Dendritic cell treated with granulocyte-macrophage colony-stimulating factor and Interleukin-4, amounts not matched to agents 40 ng/mL and 50 ng/mL, for 4 days (primary cell): ENCODE results near the gene HCN1.

ENCODE experiments used
- H3K27ac Mint-ChIP-seq: one replicate; pipeline ENCODE4 v1.8.0; 2022; ENCODE audit warnings: mild to moderate bottlenecking, mixed read lengths
- H3K27me3 Mint-ChIP-seq: one replicate; pipeline ENCODE4 v1.8.0; 2022; ENCODE audit warnings: mild to moderate bottlenecking, mixed read lengths
- H3K36me3 Mint-ChIP-seq: one replicate; pipeline ENCODE4 v1.8.0; 2022; ENCODE audit warnings: low read depth, mixed read lengths
- H3K4me1 Mint-ChIP-seq: one replicate; pipeline ENCODE4 v1.8.0; 2022; ENCODE audit warnings: low read depth, mixed read lengths
- H3K4me3 Mint-ChIP-seq: one replicate; pipeline ENCODE4 v1.8.0; 2022; ENCODE audit warnings: mild to moderate bottlenecking, moderate library complexity, mixed read lengths
- H3K9me3 Mint-ChIP-seq: one replicate; pipeline ENCODE4 v1.8.0; 2022; ENCODE audit warnings: mixed read lengths
- intact Hi-C: fragments of 100-400 bp; cut with micrococcal nuclease; formaldehyde crosslinking; loops from one replicate; pipeline ENCODE4 v1.15.0; 2022

The HCN1 gene

GRCh38 chr5:45271626-45272025 is 424.6 kb downstream of the HCN1 start:
- no peak overlapping the region for H3K4me3 Mint-ChIP-seq
- H3K27ac Mint-ChIP-seq, result no peak overlapping the region
- H3K36me3 Mint-ChIP-seq, result no peaks in the 10 kb centered on the region
- H3K9me3 Mint-ChIP-seq, result peaks cover 21% of the 10 kb centered on the region
- H3K27me3 Mint-ChIP-seq, result no peaks in the 10 kb centered on the region
- intact Hi-C loops, result no loop called here
- no peaks in the 10 kb centered on the region for H3K4me1 Mint-ChIP-seq

- Mint-ChIP-seq H3K36me3 (no peaks in the 10 kb centered on the region), H3K27ac (no peak overlapping the region), H3K4me1 (no peaks in the 10 kb centered on the region), H3K9me3 (peaks cover 26% of the 10 kb centered on the region), H3K4me3 (no peak overlapping the region), H3K27me3 (no peaks in the 10 kb centered on the region)
- intact Hi-C loops, result no loop called here
These were observed 431.7 kb downstream of the HCN1 start for GRCh38 chr5:45264447-45264846.

- Mint-ChIP-seq H3K4me3 (no peak overlapping the region), H3K27ac (no peak overlapping the region), H3K27me3 (no peaks in the 10 kb centered on the region), H3K4me1 (no peaks in the 10 kb centered on the region), H3K9me3 (peaks cover 22% of the 10 kb centered on the region), H3K36me3 (no peaks in the 10 kb centered on the region)
- intact Hi-C loops, result no loop called here
These were observed 434.1 kb downstream of the HCN1 start for GRCh38 chr5:45262061-45262590.

GRCh38 chr5:45261125-45261524 is 435.1 kb downstream of the HCN1 start:
- Mint-ChIP-seq H3K4me1 (no peaks in the 10 kb centered on the region), H3K9me3 (peaks cover 22% of the 10 kb centered on the region), H3K27me3 (no peaks in the 10 kb centered on the region), H3K27ac (no peak overlapping the region), H3K36me3 (no peaks in the 10 kb centered on the region), H3K4me3 (no peak overlapping the region)
- intact Hi-C loops, result no loop called here

GRCh38 chr5:45260292-45260691 is 435.9 kb downstream of the HCN1 start:
- Mint-ChIP-seq H3K36me3 (no peaks in the 10 kb centered on the region), H3K27me3 (no peaks in the 10 kb centered on the region), H3K4me3 (no peak overlapping the region), H3K27ac (no peak overlapping the region), H3K9me3 (peaks cover 22% of the 10 kb centered on the region), H3K4me1 (no peaks in the 10 kb centered on the region)
- intact Hi-C loops, result no loop called here

GRCh38 chr5:45252978-45253377 is 443.2 kb downstream of the HCN1 start:
- peaks cover 44% of the 10 kb centered on the region for H3K9me3 Mint-ChIP-seq
- no peaks in the 10 kb centered on the region for H3K4me1 Mint-ChIP-seq
- intact Hi-C loops, result no loop called here
- H3K27ac Mint-ChIP-seq, result no peak overlapping the region
- no peaks in the 10 kb centered on the region for H3K36me3 Mint-ChIP-seq
- no peak overlapping the region for H3K4me3 Mint-ChIP-seq
- no peaks in the 10 kb centered on the region for H3K27me3 Mint-ChIP-seq

GRCh38 chr5:45252541-45252940 is 443.6 kb downstream of the HCN1 start:
- Mint-ChIP-seq H3K27ac (no peak overlapping the region), H3K4me1 (no peaks in the 10 kb centered on the region), H3K9me3 (peaks cover 49% of the 10 kb centered on the region), H3K4me3 (no peak overlapping the region), H3K36me3 (no peaks in the 10 kb centered on the region), H3K27me3 (no peaks in the 10 kb centered on the region)
- intact Hi-C loops, result no loop called here

GRCh38 chr5:45225571-45226031 is 470.6 kb downstream of the HCN1 start:
- intact Hi-C loops, result no loop called here
- no peaks in the 10 kb centered on the region for H3K27me3 Mint-ChIP-seq
- no peak overlapping the region for H3K27ac Mint-ChIP-seq
- H3K36me3 Mint-ChIP-seq, result no peaks in the 10 kb centered on the region
- H3K9me3 Mint-ChIP-seq, result peaks cover 45% of the 10 kb centered on the region
- no peaks in the 10 kb centered on the region for H3K4me1 Mint-ChIP-seq
- no peak overlapping the region for H3K4me3 Mint-ChIP-seq

GRCh38 chr5:45205403-45205961 is 490.7 kb downstream of the HCN1 start:
- no peaks in the 10 kb centered on the region for H3K36me3 Mint-ChIP-seq
- intact Hi-C loops, result no loop called here
- no peaks in the 10 kb centered on the region for H3K4me1 Mint-ChIP-seq
- H3K27me3 Mint-ChIP-seq, result no peaks in the 10 kb centered on the region
- peaks cover 29% of the 10 kb centered on the region for H3K9me3 Mint-ChIP-seq
- H3K27ac Mint-ChIP-seq, result no peak overlapping the region
- no peak overlapping the region for H3K4me3 Mint-ChIP-seq
